GM21576 (cell line): Measurements from ENCODE around the gene LEP.

Experiments used
- ATAC-seq: cut with Tn5 transposase; IDR thresholded peaks from one replicate; pipeline ENCODE4 v1.9.1; 2021; ENCODE audit warnings: mild to moderate bottlenecking, moderate library complexity; ENCODE audit not compliant: unreplicated experiment

The LEP gene

DNA sequence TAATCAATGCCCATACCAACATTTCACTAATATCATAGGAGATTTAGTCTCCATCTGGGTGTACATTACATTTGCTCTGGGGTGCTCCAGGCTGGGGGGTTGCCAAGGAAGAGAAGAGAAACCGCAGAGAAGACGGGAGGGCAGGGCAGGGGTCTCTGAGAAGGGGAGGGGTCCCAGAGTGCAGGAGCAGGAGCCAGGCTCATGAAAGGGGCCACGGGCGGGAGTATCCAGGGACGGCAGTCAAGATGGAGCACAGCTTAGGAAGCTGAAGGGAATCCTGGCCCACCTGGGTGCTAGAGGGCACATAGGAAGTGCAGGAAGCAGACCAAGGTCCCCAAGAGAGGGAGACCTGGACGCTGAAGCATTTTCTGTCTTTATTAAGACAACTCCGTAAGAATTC, 2.2 kb downstream of the LEP start:
- no peak for ATAC-seq

DNA sequence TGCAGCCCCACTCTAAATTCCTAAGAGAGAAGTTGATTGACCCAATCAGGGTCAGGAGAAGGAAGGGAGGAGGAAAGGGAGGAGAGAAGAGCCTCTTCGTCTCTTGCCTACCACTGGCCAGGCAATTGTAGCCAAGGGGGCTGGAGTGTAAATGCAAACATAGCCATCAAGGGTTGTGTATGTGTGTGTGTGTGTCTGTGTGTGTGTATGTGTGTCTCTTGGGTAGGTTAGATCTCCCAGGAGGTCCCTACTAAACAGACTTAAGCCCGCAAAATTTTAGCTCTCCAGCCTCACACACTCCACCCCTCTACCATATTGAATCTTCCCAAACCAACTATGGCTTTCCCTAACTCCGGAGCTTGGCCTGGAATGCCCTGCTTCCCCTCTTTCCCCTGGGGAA, 3.8 kb downstream of the LEP start:
- ATAC-seq: no peak

GRCh38 chr7:128247108-128247507, 6.0 kb downstream of the LEP start:
- no peak for ATAC-seq

- ATAC-seq: no peak
These were observed 6.6 kb downstream of the LEP start for GRCh38 chr7:128247640-128248194.

DNA sequence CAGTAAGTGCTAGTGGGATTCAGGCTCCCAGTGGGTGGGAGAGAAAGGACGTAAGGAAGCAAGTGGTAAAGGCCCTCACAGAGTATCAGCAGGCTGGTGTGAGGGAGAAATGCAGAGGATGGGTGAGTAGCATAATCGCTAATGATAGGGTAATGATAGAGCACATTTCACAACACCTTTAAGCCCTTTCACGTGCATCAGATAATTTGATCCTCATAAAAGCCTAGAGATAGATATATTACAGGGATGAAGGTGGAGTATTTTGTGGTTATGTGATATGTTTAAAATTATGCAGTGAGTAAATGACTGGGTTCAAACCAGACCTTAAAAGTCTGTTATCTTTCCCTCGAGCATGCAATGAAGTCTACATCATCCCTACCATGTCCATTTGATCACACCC, 10.3 kb downstream of the LEP start:
- no peak for ATAC-seq

GRCh38 chr7:128253701-128254100, 12.6 kb downstream of the LEP start:
- no peak for ATAC-seq

GRCh38 chr7:128254470-128254869, 13.4 kb downstream of the LEP start:
- ATAC-seq: no peak

DNA sequence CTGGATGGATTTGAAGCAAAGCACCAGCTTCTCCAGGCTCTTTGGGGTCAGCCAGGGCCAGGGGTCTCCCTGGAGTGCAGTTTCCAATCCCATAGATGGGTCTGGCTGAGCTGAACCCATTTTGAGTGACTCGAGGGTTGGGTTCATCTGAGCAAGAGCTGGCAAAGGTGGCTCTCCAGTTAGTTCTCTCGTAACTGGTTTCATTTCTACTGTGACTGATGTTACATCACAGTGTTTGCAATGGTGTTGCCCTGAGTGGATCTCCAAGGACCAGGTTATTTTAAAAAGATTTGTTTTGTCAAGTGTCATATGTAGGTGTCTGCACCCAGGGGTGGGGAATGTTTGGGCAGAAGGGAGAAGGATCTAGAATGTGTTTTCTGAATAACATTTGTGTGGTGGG, 14.2 kb downstream of the LEP start:
- no peak for ATAC-seq

- no peak for ATAC-seq
These were observed 16.4 kb downstream of the LEP start for GRCh38 chr7:128257458-128257857.

DNA sequence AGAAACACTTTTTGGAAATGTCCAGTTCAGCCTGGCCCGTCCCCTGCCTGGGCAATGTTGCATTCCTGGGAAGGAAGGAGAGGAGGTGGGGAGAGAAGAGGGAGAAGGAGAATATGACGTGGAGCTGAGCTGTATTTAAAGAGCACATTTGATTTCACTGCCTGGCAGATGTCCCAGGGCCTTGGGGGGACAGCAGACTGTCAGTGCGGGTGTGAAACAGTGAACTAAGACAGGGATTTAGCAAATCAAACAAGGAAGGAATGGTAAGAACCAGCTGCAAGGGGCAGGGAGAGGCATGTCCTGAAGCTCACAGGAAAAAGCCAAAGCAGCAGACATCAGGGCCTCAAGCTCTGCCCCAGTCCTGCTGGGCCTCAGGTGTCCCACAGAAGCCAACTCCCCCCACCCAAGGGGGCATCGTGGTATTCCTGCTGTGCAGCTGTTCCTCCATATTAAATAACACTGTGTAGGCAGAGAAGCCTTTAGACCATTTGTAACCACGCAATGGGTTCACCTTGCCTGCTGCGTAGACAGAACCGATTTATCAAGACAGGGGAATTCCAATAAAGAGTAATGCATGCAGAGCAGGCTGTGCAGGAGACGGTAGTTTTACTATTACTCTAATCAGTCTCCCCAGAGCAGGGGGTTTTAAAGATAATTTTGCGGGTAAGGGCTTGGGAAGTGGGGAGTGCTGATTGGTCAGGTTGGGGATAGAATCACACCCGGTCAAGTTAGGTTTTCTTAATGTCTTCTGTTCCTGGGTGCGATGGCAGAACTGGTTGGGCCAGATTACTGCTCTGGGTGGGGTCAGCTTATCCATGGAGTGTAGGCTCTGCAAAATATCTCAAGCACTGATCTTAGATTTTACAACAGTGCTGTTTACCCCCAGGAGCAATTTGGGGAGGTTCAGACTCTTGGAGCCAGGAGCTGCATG, 18.3 kb downstream of the LEP start:
- no peak for ATAC-seq

DNA sequence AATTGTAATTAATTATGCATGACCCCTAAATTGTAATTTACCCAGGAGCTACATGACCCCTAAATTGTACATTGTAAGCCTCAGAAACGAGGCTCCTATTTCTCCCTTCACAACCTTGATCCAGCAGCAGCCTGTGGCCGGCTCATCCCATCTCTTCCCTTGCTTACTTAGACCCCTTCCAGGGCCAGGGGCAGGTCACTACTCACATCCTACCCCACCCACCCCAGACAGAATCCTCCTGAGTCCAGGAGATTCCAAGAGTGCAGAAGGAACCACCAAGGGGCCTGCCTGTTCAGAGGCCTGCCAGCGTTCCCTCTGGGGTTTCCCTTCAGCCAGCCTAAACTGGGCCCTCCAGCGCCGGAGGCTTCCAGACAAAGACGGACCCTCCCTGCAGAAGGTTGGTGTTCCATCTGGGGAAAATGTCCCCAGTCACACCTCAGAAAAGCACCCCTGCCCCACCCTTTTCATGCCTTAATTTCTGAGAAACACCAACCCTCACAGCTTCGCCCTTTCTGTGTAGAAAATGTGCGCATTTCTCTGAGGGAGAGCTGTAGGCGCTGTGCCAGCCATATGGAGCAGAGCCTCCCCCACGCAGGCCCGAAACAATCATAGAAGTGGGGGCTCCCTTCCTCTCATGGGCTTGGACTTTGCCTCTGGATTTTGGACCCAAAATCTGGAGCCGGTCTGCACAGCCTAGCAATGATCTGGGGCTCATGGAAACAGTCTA, 19.2 kb downstream of the LEP start:
- ATAC-seq: no peak

GRCh38 chr7:128262273-128263028, 21.4 kb downstream of the LEP start:
- no peak for ATAC-seq

GRCh38 chr7:128263420-128263819, 22.3 kb downstream of the LEP start:
- no peak for ATAC-seq

DNA sequence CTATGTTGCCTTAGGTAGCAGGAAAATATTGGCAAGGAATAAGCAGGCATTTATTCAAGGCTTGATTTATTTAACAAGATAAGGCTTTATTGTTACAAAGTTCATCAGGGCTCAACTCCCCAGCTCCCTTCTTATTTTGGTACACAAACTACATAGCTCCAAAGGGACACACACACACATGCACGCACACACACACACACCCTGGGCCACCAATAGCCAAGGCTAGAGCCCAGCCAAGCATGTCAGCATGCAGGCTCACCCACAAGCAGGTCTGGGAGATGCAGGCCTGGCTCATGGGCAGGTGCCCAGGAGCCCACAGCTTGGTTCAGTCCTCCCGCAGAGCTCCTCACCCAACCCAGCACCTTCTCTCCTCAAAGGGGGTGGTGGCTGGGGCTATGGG, 23.4 kb downstream of the LEP start:
- ATAC-seq: no peak

- ATAC-seq: no peak
These were observed 24.3 kb downstream of the LEP start for GRCh38 chr7:128265156-128265905.

- no peak for ATAC-seq
These were observed 24.8 kb downstream of the LEP start for GRCh38 chr7:128265906-128266300.

DNA sequence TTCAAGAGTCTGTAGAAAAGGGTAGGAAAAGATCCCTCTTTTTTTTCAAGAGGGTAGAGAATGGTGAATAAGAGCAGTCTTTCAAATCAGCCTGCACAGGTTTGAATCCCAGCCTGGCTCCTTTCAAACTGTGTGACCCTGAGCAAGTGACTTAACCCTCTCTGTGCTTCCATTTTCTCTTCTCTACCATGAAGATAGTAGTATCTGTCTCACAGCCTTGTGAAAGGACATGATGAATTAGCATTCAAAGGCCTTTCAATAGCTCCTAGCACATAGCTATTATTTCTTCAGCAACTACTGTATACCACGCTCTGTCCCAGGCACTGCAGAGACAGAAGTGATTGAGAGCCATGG, 25.4 kb downstream of the LEP start:
- no peak for ATAC-seq

DNA sequence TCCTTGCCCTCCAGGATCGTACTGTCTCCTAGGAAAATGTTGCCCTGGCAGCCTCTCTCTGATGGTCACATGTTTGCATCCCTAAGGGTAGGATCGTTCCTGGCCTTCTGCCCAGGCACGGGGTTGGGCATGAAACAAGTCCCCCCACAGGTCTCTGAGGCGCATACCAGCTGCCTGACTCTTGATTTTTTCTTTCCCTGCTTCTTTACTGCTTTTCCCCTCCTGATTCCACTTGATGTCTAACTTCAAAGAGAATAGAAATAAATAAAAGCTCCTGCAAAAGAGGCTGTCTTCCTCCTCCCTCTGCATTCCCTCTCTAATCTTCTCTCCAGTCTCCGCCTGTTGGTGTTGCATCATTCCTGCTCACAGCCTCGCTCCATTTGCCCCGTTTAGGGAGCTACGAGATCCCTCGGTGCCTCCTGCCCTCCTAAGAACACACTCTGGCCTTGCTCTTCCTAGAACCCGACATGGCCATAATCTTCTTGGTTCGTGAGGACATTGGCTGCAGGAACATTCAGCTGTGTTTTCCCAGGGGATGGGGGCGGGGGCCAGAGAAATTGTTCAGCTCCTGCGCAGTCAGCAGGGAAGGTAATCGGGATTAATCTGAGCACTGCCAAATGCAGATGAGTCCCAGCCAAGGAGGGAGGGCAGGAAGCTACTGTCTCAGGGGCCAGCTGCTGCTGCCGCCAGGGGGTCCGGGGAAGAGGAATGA, 26.0 kb downstream of the LEP start:
- ATAC-seq: no peak

- no peak for ATAC-seq
These were observed 26.5 kb downstream of the LEP start for GRCh38 chr7:128267595-128267924.

DNA sequence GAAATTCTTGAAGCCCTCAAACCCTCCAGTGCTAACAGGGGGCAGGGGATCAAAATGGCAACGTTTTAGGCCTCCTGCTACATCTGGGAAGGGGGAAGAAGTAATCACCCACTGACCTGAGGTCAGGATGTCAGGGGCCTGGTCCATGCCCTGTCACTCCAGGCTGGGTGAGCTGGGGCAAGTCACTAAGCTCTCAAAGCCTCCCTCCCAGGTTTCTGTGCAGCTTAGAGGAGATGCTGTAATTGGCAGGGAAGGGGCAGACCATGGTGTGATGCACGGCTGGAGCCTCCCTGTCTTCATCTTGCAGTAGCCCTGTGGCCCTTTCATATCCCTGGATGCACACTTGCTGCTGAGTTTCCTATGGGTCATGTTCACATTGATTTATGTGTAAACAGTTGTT, 27.2 kb downstream of the LEP start:
- no peak for ATAC-seq
